Measurements from ENCODE around the gene SLC25A21. TPM values are rescaled to one million over a fixed set of nuclear protein-coding genes. Genes with fewer than 3 reads are reported as not detected.

Gene SLC25A21
- total RNA-seq, 4 donors from 2014 or later = 0.82 to 11.1 TPM; not detected in 2

- Histone ChIP-seq H3K27me3 (peaks cover 99% of the 10 kb centered on the region), H3K9me3 (no peaks in the 10 kb centered on the region), H3K4me1 (peaks cover 21 to 33% (median 29%) of the 10 kb centered on the region in 4 donors), H3K4me3 (no peak overlapping the region), H3K27ac (no peak overlapping the region), H3K36me3 (no peaks in the 10 kb centered on the region)
- WGBS, 2 donors (ENCODE audit: low coverage in 1 of 2) = 18 to 37% methylated on average over 2 to 45 of the region's 68 CpGs
- in situ Hi-C loops (cut with MboI; ENCODE audit: low pct_ligation_motif_present in 1 of 4, low pct_unique_long_range_greater_than_20kb in 1 of 4, low sequenced_read_pairs in 3 of 4) = loop anchor here in 2 of 4 donors (25.0 kb wide), 2 partner anchors 271 to 496 kb away; partner anchors contain the start of gene SLC25A21 (in 1 of the 2)
- TF ChIP-seq EP300 (IDR thresholded peaks at IDR 0.05; ENCODE audit: low read depth) = no peak
- TF ChIP-seq POLR2A (IDR thresholded peaks at IDR 0.05) = no peak
- TF ChIP-seq CTCF (IDR thresholded peaks at IDR 0.05) = no peak
- TF ChIP-seq POLR2AphosphoS5 (IDR thresholded peaks at IDR 0.05) = no peak
- no peak for DNase-seq
- intact Hi-C loops (cut with DNase I; ENCODE audit: low total_unique reads) = no loop called here
Observed at GRCh38 chr14:36666416-36667206, 505.8 kb downstream of the SLC25A21 start.

GRCh38 chr14:36665887-36666415, 506.5 kb downstream of the SLC25A21 start:
- WGBS, 2 donors (ENCODE audit: low coverage in 1 of 2) = 77% methylated on average over 8 to 17 of the region's 18 CpGs
- Histone ChIP-seq H3K9me3 (no peaks in the 10 kb centered on the region), H3K4me1 (peaks cover 21 to 40% (median 34%) of the 10 kb centered on the region in 4 donors), H3K4me3 (no peak overlapping the region), H3K27ac (no peak overlapping the region), H3K27me3 (peaks cover 100% of the 10 kb centered on the region), H3K36me3 (no peaks in the 10 kb centered on the region)
- intact Hi-C loops (cut with DNase I; ENCODE audit: low total_unique reads) = no loop called here
- in situ Hi-C loops (cut with MboI; ENCODE audit: low pct_ligation_motif_present in 1 of 4, low pct_unique_long_range_greater_than_20kb in 1 of 4, low sequenced_read_pairs in 3 of 4) = loop anchor here in 2 of 4 donors (25.0 kb wide), 2 partner anchors 271 to 496 kb away; partner anchors contain the start of gene SLC25A21 (in 1 of the 2)
- DNase-seq = no peak
- TF ChIP-seq POLR2A (IDR thresholded peaks at IDR 0.05) = no peak
- no peak for TF ChIP-seq POLR2AphosphoS5 (IDR thresholded peaks at IDR 0.05)
- no peak for TF ChIP-seq EP300 (IDR thresholded peaks at IDR 0.05; ENCODE audit: low read depth)
- no peak for TF ChIP-seq CTCF (IDR thresholded peaks at IDR 0.05)

- H3K9me3 ChIP-seq = no peaks in the 10 kb centered on the region
- in situ Hi-C loops (cut with MboI; ENCODE audit: low pct_ligation_motif_present in 1 of 4, low pct_unique_long_range_greater_than_20kb in 1 of 4, low sequenced_read_pairs in 3 of 4) = loop anchor here in 2 of 4 donors (25.0 kb wide), 2 partner anchors 273 to 498 kb away; partner anchors contain the start of gene SLC25A21 (in 1 of the 2)
- peaks cover 100% of the 10 kb centered on the region for H3K27me3 ChIP-seq
- H3K36me3 ChIP-seq = no peaks in the 10 kb centered on the region
- WGBS, 2 donors (ENCODE audit: low coverage in 1 of 2) = 11 to 15% methylated on average over 8 to 9 of the region's 9 CpGs
- no peak overlapping the region for H3K4me3 ChIP-seq
- H3K4me1 ChIP-seq = peaks cover 21 to 43% (median 36%) of the 10 kb centered on the region in 4 donors
- TF ChIP-seq CTCF (IDR thresholded peaks at IDR 0.05) (no peak), EP300 (IDR thresholded peaks at IDR 0.05; ENCODE audit: low read depth) (no peak), POLR2AphosphoS5 (IDR thresholded peaks at IDR 0.05) (no peak), POLR2A (IDR thresholded peaks at IDR 0.05) (no peak)
- no peak overlapping the region for H3K27ac ChIP-seq
- intact Hi-C loops (cut with DNase I; ENCODE audit: low total_unique reads) = no loop called here
- DNase-seq = no peak
Observed at GRCh38 chr14:36664322-36665193, 507.8 kb downstream of the SLC25A21 start.
